Neural progenitor cell (in vitro differentiated cells): Measurements from ENCODE around the gene ADARB2. TPM values are rescaled to one million over a fixed set of nuclear protein-coding genes. Genes with fewer than 3 reads are reported as not detected.
A peak's percentile ranks its signal among the peaks of the same experiment; 100 is the strongest.

ENCODE experiments used
- DNase-seq: peaks from one replicate; pipeline ENCODE4 v3.0.0-alpha.2; 2016; ENCODE audit warnings: low spot score
- H2AFZ ChIP-seq: fragments of 200-600 bp; sonication (generic); replicated peaks from 2 replicates; pipeline ENCODE4 v1.6.1; 2016; ENCODE audit warnings: antibody characterized with exemption
- H3F3A ChIP-seq: fragments of 200-600 bp; sonication (generic); 2 replicates; pipeline ENCODE4 v1.6.1; 2016; ENCODE audit warnings: antibody characterized with exemption, low read depth
- H3K27ac ChIP-seq: fragments of 200-600 bp; sonication (generic); 2 replicates; pipeline ENCODE4 v1.5.1; 2016; ENCODE audit warnings: mild to moderate bottlenecking
- H3K27me3 ChIP-seq: fragments of 200-600 bp; sonication (generic); 2 replicates; pipeline ENCODE4 v1.6.1; 2016; ENCODE audit warnings: mild to moderate bottlenecking, moderate library complexity
- H3K36me3 ChIP-seq: fragments of 200-600 bp; sonication (generic); 2 replicates; pipeline ENCODE4 v1.5.1; 2016
- H3K4me1 ChIP-seq: fragments of 200-600 bp; sonication (generic); 2 replicates; pipeline ENCODE4 v1.6.1; 2016; ENCODE audit warnings: mixed run types
- H3K4me2 ChIP-seq: fragments of 200-600 bp; sonication (generic); 2 replicates; pipeline ENCODE4 v1.6.1; 2016
- H3K4me3 ChIP-seq: fragments of 200-600 bp; sonication (generic); 2 replicates; pipeline ENCODE4 v1.5.1; 2016
- H3K79me2 ChIP-seq: fragments of 200-600 bp; sonication (generic); 2 replicates; pipeline ENCODE4 v1.6.1; 2016; ENCODE audit warnings: low read depth
- H3K9ac ChIP-seq: fragments of 200-600 bp; sonication (generic); 2 replicates; pipeline ENCODE4 v1.6.1; 2016
- H3K9me3 ChIP-seq: fragments of 200-600 bp; sonication (generic); 2 replicates; pipeline ENCODE4 v1.5.1; 2016; ENCODE audit warnings: low read depth
- H4K20me1 ChIP-seq: fragments of 200-600 bp; sonication (generic); 2 replicates; pipeline ENCODE4 v1.6.1; 2016; ENCODE audit warnings: low read depth
- H3K27ac Mint-ChIP-seq: 3 replicates; pipeline ENCODE4 v1.8.0; 2021; ENCODE audit warnings: mixed read lengths
- H3K27me3 Mint-ChIP-seq: 2 replicates; pipeline ENCODE4 v1.8.0; 2022; ENCODE audit warnings: low read depth, mild to moderate bottlenecking, inconsistent platforms, moderate library complexity, mixed read lengths; ENCODE audit not compliant: insufficient read depth
- H3K36me3 Mint-ChIP-seq: 3 replicates; pipeline ENCODE4 v1.8.0; 2021; ENCODE audit warnings: mixed read lengths
- H3K4me1 Mint-ChIP-seq: 3 replicates; pipeline ENCODE4 v1.8.0; 2021; ENCODE audit warnings: mixed read lengths
- H3K4me3 Mint-ChIP-seq: 3 replicates; pipeline ENCODE4 v1.8.0; 2021; ENCODE audit warnings: mild to moderate bottlenecking, moderate library complexity, mixed read lengths
- H3K9me3 Mint-ChIP-seq: 3 replicates; pipeline ENCODE4 v1.8.0; 2020; ENCODE audit warnings: mixed read lengths
- CTCF ChIP-seq: fragments of 200-600 bp; sonication (generic); IDR thresholded peaks from 2 replicates; pipeline ENCODE4 v1.5.1; 2017; ENCODE audit warnings: antibody characterized with exemption, mild to moderate bottlenecking
- EZH2 ChIP-seq: fragments of 200-600 bp; sonication (generic); IDR thresholded peaks from 2 replicates; pipeline ENCODE4 v1.6.1; 2017; ENCODE audit warnings: antibody characterized with exemption, mild to moderate bottlenecking, moderate library complexity
- EZH2phosphoT487 ChIP-seq: fragments of 200-600 bp; sonication (generic); IDR thresholded peaks from 2 replicates; pipeline ENCODE4 v1.6.1; 2017; ENCODE audit warnings: antibody characterized with exemption
- total RNA-seq: library from RNA; depleted of rRNA; stranded (reverse); fragments of >200 nt; gene quantifications from 2 replicates; pipeline ENCODE4 v1.2.3, GENCODE V29; 2015; ENCODE audit warnings: low replicate concordance

The ADARB2 gene
- total RNA-seq, 1 donor from 2014 or later, result not detected

GRCh38 chr10:1175956-1176565, 561.3 kb downstream of the ADARB2 start:
- no peak overlapping the region for H3K27ac ChIP-seq
- no peaks in the 10 kb centered on the region for H3K9me3 Mint-ChIP-seq
- no peak overlapping the region for H3K9ac ChIP-seq
- no peaks in the 10 kb centered on the region for H3K4me1 ChIP-seq
- no peaks in the 10 kb centered on the region for H3K9me3 ChIP-seq
- TF ChIP-seq CTCF (no peak), EZH2 (no peak), EZH2phosphoT487 (no peak)
- H3K27ac Mint-ChIP-seq, result no peak overlapping the region
- H3K79me2 ChIP-seq, result no peaks in the 10 kb centered on the region
- H3K27me3 ChIP-seq, result no peaks in the 10 kb centered on the region
- no peaks in the 10 kb centered on the region for H3K36me3 Mint-ChIP-seq
- H3K4me3 ChIP-seq, result no peak overlapping the region
- H3K27me3 Mint-ChIP-seq, result peaks cover 12% of the 10 kb centered on the region
- no peaks in the 10 kb centered on the region for H3F3A ChIP-seq
- H3K36me3 ChIP-seq, result no peaks in the 10 kb centered on the region
- H2AFZ ChIP-seq, result no peak overlapping the region
- no peak overlapping the region for H3K4me3 Mint-ChIP-seq
- DNase-seq, result no peak
- H3K4me1 Mint-ChIP-seq, result peaks cover 25% of the 10 kb centered on the region
- no peaks in the 10 kb centered on the region for H4K20me1 ChIP-seq
- H3K4me2 ChIP-seq, result no peak overlapping the region

DNA sequence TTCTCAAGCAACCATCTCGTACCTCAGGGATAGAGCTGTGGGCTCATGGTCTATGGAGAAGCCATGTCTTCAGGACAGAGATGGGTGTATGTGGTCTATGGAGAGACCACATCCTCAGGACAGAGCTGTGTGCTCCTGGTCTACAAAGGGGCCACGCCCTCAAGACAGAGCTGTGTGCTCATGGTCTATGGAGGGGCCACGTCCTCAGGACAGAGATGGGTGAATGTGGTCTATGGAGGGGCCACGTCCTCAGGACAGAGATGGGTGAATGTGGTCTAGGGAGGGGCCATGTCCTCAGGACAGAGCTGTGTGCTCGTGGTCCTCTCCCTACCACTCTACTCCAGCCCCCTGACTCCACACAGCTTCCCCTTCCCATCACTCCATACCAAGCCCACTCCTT, 563.3 kb downstream of the ADARB2 start:
- Mint-ChIP-seq H3K4me1 (peaks cover 16% of the 10 kb centered on the region), H3K36me3 (no peaks in the 10 kb centered on the region), H3K27me3 (peaks cover 12% of the 10 kb centered on the region), H3K27ac (peak overlapping the region; percentile 42), H3K4me3 (no peak overlapping the region), H3K9me3 (no peaks in the 10 kb centered on the region)
- no peak for TF ChIP-seq EZH2
- TF ChIP-seq EZH2phosphoT487, result no peak
- TF ChIP-seq CTCF, result no peak
- Histone ChIP-seq H3K79me2 (no peaks in the 10 kb centered on the region), H3K4me1 (no peaks in the 10 kb centered on the region), H3K9me3 (no peaks in the 10 kb centered on the region), H3K27me3 (no peaks in the 10 kb centered on the region), H4K20me1 (no peaks in the 10 kb centered on the region), H2AFZ (no peak overlapping the region), H3K4me2 (no peak overlapping the region), H3F3A (no peaks in the 10 kb centered on the region), H3K36me3 (no peaks in the 10 kb centered on the region), H3K4me3 (no peak overlapping the region), H3K27ac (no peak overlapping the region), H3K9ac (no peak overlapping the region)
- no peak for DNase-seq

DNA sequence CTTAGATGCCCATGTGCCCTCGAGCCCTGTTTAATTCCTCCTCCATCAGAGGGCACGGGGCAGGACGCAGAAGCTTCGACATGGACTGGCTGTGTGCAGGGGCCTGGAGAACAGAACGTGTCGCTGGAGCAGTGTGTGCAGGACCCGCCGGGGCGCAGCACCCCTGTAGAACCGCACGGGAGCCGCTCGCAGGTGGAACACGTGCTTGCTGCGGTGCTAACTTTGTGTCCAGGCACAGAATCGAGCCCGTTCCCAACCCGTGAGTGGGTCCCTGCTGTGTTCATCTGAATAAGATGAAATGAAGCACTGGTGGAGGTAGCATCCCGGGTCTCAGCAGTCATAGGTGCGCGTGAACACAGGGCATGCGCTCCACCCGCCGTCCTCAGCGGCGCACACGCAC, 564.2 kb downstream of the ADARB2 start:
- peak overlapping the region; percentile 33 for H3K4me3 Mint-ChIP-seq
- H3K9ac ChIP-seq, result no peak overlapping the region
- no peak for TF ChIP-seq EZH2phosphoT487
- H3F3A ChIP-seq, result no peaks in the 10 kb centered on the region
- no peaks in the 10 kb centered on the region for H3K9me3 Mint-ChIP-seq
- H3K9me3 ChIP-seq, result no peaks in the 10 kb centered on the region
- no peak overlapping the region for H3K4me2 ChIP-seq
- no peak overlapping the region for H3K4me3 ChIP-seq
- H3K27me3 ChIP-seq, result no peaks in the 10 kb centered on the region
- no peaks in the 10 kb centered on the region for H3K79me2 ChIP-seq
- H3K4me1 ChIP-seq, result no peaks in the 10 kb centered on the region
- no peaks in the 10 kb centered on the region for H4K20me1 ChIP-seq
- no peak overlapping the region for H3K27ac ChIP-seq
- no peak for DNase-seq
- no peak overlapping the region for H2AFZ ChIP-seq
- H3K4me1 Mint-ChIP-seq, result peaks cover 15% of the 10 kb centered on the region
- no peak overlapping the region for H3K27ac Mint-ChIP-seq
- H3K36me3 ChIP-seq, result no peaks in the 10 kb centered on the region
- H3K36me3 Mint-ChIP-seq, result no peaks in the 10 kb centered on the region
- H3K27me3 Mint-ChIP-seq, result peaks cover 14% of the 10 kb centered on the region

DNA sequence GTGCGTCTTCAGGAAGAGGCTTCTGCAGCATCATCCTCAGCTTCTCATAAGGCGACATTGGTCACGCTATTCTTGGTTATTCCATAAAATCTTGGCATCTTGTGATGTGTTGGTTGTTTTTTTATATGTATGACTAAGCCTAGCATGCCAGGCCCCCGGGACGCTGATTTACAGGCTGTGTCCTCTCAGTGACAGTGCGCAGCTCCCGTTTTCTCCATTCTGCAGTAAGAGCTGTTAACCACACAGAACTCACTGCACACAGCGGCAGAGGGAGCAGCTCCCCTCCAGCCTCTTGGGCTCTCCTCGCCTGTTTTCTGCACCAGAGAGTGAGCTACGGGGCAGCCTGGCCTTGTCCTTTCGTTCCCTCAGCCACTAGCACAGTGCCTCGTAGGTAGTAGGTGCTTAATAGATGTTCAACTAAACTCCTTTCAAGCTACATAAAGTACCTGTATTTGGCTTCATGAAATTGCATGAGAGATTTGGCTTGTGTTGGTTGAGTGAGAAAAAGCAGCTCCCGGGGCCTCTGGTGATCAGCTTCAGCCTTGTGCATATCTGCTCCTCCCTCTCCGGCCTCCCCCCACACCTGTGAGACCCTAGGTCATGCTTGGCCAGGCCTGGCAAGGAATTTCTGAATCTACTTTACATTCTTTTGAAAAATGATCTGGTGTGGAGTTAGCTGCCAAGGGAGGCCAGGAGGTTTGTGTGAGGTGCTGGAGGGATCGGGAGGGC, 564.9 kb downstream of the ADARB2 start:
- H3K4me2 ChIP-seq, result no peak overlapping the region
- peaks cover 14% of the 10 kb centered on the region for H3K27me3 Mint-ChIP-seq
- no peaks in the 10 kb centered on the region for H3K9me3 ChIP-seq
- no peak overlapping the region for H2AFZ ChIP-seq
- H3K4me3 Mint-ChIP-seq, result peak overlapping the region; percentile 33
- H3K27me3 ChIP-seq, result no peaks in the 10 kb centered on the region
- no peaks in the 10 kb centered on the region for H3F3A ChIP-seq
- no peak for DNase-seq
- peaks cover 15% of the 10 kb centered on the region for H3K4me1 Mint-ChIP-seq
- H3K9ac ChIP-seq, result no peak overlapping the region
- H3K79me2 ChIP-seq, result no peaks in the 10 kb centered on the region
- no peaks in the 10 kb centered on the region for H3K36me3 ChIP-seq
- TF ChIP-seq EZH2phosphoT487, result no peak
- TF ChIP-seq EZH2, result no peak
- no peak for TF ChIP-seq CTCF
- peak overlapping the region; percentile 53 for H3K27ac Mint-ChIP-seq
- no peaks in the 10 kb centered on the region for H4K20me1 ChIP-seq
- H3K4me3 ChIP-seq, result no peak overlapping the region
- H3K27ac ChIP-seq, result no peak overlapping the region
- H3K9me3 Mint-ChIP-seq, result no peaks in the 10 kb centered on the region
- H3K4me1 ChIP-seq, result no peaks in the 10 kb centered on the region
- no peaks in the 10 kb centered on the region for H3K36me3 Mint-ChIP-seq
